NCI-H1092 (cell line): ENCODE data around the gene ATG2A.

ENCODE experiments used
- DNase-seq: peaks from one replicate; lab custom pipeline; 2025; lab: John Stamatoyannopoulos, UW

Gene ATG2A

DNA sequence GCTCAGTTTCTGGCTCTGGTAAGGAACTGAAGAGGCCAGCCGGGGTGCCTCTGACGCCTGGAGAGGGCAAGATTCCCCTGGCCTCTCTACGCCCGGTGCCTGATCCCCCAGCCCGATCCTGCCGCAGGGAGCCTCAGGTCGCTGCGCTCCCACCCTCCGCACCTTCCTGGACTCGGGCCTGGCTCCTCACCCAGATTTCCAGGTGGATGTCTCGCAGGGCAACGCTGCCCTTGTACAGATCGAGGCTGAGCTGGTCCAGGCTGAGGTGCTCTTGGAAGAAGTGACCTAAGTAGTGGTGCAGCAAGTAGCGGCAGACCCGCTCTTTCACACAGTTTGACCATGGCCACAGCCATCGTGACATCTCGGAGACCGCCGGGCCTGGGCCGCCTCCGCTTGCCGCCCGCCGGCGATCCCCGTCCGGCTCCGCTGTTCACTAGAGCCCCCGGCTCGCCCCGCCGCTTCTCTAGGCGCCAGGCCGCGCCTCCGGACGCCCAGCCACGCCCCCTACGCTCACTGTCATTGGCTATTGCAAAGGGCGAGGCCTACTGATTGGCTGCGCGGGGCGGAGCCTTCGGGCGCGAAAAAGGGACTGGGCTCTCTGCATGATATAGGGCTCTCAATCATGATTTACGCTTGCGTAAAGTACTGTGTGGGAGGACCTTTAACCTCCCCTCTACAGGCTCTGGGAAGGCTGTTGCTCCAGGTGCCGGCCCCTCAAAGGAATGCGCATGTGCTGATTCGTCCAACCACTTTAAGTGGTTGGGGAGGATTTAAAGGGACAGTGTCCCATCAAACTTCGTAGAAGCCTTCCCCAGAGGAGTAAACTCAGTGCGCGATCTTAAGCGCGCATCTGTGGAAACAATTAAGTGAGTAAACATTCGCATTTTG lies at the start of gene ATG2A:
Gene ATG2A, minus strand, starts transcription at position 435 of the 888 bp plus-strand sequence. Its CDS starts 74 bp downstream, at position 361.
- DNase-seq: peak; percentile 100

DNA sequence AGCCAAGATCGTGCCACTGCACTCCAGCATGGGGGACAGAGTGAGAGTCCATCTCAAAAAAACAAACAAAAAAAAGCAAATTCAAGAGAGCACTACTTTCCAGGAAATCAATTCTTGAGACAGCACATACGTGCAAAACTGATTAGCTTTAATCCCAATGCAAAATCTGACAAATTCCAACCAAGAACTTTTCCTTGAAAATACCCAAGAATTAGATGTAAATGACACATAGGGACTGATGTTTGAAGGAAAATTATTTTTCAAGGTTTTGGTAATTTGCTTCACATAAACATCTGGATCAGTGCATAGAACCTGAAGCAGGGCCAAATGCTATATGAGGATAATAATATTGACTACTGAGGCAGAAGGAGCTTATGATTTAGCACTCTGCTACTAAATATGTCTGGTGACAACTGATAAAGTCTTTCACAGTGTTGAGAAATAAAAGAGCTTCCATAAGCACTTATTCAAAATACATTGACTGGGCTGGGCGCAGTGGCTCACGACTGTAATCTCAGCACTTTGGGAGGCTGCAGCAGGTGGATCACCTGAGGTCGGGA lies 46.1 kb upstream of the ATG2A start:
- DNase-seq: no peak

DNA sequence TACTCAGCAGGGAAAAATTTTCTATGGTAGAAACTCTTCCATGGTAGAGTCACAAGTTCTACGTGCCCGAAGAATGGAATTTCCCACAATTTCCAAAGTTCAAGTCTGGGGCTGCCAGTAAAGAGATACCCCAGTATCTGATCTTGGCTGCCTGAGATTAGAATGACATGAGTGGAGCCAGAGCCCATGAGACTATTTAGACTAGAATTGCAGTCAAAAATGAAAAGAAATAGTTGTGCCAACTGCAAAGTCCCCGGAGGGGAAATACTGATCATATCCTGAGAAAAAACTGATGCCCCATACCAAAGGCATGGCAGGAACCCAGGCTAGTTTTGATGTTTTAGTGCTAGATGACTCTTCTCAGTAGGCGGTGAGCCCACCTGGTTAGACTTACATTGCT lies 43.7 kb upstream of the ATG2A start:
- DNase-seq: no peak

DNA sequence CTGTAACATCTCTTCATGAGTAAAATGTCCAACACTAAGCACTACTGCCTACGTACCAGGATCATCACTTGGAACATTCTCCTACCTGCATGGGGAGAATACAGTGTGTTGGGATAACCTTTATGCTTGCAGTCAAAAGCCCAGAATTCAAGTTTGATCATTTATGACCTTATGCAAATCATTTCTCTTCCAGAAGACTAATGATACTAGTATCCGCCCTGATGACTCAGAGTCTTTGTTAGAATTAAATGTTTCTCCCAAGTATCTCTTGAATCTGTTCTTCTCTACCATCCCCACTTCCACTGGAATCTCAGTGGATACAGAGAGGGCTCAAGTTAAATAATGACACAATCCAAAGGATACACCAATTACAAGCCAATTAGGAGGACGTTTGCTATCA lies 42.5 kb upstream of the ATG2A start:
- DNase-seq: no peak

DNA sequence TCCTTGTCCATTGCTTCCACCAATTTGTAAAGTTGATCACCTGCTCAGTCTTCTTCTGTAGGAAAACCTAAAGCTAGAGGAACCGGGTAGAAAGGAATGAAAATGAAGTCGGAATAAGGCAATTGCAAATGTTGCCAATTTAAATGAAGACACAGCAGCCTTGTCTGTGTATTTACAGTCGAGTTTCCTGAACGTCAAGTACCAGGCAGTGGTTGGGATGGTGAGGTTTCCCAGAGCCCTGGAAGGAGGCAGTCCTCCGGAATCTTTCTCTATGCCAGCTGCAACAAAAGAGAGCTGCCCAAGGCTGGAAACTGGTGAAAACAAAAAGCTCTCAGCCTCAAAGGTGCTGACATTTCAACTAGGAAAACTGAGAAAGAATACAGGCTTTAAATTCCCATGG lies 37.2 kb upstream of the ATG2A start:
- DNase-seq: no peak

DNA sequence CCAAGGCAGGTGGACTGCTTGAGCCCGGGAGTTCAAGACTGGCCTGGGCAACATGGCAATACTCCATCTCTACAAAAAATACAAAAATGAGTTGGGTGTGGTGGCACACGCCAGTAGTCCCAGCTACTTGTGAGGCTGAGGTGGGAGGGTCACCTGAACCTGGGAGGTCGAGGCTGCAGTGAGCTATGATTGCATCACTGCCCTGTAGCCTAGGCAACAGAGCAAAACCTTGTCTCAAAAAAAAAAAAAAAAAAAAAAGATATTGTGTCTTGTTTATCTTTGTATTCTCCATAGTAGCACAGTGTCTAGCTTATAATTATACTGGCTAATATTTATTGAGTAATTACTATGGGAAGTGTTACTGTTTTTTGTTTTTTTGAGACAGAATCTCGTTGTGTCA lies 34.5 kb upstream of the ATG2A start:
- no peak for DNase-seq

DNA sequence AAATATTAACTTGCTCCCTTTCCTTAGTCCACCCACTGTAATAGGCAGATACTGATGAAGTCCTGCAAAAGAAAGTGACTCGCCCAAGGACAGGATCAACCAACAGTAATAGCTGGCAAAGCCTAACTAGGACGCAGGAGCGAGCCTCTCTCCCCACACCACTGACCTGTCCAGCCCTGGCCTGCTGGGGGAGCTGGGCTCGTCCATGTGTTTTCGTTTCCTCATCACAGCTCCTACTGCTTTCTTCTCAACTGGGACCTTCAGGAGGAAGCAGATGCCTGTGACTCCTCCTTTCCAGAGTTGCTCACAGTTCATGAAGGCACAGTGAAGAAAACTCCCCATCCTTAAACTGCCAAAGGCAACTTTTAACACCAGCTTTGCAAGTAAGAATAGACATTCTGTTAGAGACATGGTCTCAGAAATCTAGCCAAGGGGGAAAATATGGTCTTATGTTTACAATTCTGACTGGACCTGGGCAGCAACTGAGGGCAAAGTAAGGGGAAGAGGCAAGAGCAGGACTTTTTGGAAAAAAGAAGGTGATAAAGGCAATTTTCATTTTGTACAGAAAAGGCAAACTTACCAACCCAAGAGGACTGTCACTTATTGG lies 30.3 kb upstream of the ATG2A start:
- no peak for DNase-seq

DNA sequence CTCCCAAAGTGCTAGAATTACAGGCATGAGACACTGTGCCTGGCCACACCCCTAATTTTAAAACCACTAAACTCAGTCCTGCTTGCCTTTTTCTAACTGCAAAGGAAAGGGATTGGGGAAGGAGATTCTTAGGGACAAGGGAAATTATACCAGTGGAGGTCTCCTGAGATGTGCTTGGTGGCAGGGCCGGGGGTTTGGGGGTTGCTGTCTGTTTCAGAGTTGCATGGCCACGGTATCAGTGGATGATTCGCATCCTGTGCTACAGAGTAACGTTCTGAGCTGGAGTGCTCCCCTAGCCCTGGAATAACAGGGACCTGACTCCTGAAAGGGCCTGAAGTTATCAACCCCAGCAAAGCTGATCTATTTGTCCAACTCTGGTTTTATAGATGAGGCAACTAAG lies 19.5 kb upstream of the ATG2A start:
- no peak for DNase-seq

DNA sequence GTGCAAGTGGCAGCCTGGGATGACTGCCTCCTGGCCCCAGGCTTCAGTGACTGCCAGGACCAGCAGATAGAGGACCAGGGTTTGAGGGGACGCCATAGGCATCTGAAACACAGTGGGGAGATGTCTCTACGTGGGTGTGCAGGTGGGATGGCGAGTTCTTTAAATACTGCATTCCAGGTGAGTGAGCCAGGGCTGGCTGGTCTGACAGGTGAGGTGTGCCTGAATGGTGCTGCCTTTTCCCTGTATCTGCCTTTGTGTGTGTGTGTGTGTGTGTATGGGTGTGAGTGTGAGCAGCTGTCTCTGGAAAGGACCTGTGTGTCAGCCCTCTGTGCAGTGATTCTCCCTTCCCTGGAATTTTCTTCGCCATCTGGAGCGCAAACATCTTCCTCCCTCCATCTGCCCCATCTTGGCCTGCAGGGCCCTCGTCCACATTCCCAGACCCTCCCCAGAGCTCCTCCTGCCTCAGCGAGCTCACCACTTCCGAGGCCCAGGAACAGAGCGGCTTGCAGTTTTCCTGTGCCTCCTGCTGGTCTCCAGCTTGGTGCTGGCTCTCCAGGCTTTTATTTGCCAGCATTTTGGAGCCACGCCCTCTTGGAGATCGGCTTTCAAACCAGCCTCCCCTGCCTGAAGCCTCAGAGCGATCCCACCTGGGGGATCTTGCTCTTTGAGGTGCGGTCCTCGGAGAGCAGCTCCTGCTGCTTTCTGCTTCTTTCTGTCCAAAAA lies 18.5 kb upstream of the ATG2A start, which contains the start of gene GPHA2:
Gene GPHA2, minus strand, starts transcription at position 535 of the 723 bp plus-strand sequence. Its CDS starts 433 bp downstream, at position 102.
- DNase-seq: peak; percentile 16

DNA sequence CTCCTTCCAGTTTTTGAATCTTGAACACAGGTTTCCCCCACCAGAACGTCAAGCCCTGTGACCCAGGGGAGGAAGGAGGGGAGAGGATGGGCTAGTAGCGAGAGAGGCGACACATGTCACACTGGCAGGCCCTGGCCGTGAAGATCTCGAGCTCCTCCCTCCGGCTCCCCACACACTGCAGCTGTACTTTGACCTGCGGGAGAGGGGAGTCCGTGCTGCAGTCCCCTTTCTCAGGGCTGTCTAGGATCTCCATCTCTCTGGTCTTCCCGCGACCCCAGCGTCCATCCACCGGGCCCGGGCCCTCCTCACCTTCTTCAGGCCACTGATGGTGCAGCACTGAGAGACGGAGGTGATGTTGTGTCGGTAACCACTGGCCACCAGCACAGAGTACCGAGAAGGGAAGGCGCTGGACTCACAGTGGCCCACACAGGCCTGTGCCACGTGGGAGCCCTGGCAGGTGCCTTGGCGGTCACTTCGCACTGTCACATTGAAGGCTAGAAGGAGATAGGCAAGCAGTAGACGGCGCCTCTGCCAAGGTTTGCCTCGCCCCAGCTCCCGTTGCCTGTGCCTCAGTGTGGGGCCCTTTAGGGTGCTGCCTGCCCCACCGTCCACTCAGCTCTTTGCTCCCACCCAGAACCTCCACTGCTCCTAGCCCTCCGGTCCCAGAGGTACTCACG lies 17.8 kb upstream of the ATG2A start:
- no peak for DNase-seq

DNA sequence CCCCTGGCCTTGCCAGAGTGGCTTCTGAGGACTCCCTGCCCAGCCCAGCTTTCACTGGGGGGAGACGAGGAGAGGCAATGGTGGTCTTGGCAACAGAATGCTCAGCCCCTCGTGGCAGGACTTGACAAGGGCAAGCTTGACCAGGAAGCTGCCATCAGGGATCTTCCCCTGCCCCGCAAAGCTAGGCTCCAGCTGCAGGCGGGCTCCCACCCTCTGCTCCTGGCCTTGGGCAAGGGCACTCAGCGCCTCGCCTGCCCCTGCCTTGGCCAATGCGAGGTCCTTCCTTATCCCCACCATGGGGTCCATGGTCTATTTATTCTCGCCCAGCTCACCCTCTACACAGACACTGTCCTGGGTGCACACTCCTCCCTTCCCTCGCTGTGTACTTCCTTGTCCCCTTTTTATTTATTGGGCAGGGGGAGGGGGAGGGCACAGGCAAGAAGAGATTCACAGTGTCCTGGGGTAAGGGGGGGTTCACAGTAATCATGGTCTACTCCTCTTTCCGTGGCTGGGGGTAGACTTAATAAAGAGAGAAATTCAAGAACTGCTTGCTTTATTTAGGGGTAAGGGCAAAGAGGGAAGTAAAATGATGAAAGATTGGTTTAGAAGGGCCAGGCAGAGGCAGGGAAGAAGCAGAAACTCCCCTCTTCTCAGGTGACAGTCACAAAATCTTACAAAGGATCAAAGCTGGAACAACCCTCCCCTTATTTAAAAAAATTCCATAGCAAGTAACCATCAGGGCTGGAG lies 17.1 kb upstream of the ATG2A start:
- no peak for DNase-seq

DNA sequence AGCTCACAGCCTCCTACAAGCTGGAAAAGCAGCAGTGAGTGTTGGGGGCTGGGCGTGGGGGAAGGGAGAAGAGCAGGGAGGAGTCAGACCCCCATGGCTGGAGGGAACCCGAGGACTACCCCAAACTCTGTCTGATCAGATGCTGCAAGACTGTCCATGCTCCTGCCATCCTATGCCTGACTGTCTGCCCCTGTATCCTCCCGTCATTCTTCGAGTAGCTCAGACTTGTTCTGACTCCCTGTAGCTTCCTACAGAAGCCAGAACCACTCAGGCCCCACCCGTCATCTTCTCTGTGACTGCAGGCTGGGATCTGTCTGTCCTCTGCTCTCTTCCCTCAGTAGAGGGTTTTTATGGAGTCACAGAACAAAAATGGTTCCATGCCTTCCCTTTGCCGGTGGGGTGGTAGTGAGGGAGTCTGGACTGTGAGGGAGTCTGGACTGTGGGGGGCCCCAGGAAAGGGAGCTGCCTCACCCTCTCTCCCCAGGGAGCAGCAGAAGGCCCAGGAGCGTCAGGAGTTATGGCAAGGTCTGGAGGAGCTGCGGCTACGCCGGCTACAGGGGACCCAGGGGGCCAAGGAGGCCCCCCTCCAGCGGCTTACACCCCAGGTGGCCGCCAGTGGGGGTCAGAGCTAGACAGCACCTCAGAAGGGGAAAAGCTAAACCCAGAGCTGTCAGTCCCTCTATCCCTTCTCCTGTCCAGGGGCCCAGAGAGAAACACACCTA lies 16.4 kb upstream of the ATG2A start:
- DNase-seq: no peak

DNA sequence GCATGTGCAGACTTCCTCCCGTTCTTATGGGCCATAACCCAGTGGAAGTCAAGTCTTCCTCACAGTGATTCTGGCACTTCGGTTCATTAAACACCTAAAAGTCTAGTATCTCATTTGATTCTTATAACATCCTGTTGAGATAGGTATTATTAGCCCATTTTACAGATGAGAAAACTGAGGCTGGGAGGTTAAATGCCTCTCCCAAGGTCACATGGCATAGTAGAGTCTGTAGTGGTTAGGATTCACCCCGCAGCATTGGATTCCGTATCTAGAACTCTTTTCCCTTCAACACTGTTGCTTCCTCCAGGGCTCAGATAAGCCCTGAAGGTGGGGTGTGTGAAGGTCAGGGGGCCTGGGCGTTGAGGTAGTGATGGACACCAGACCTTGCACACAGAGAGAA lies 15.3 kb upstream of the ATG2A start:
- no peak for DNase-seq

DNA sequence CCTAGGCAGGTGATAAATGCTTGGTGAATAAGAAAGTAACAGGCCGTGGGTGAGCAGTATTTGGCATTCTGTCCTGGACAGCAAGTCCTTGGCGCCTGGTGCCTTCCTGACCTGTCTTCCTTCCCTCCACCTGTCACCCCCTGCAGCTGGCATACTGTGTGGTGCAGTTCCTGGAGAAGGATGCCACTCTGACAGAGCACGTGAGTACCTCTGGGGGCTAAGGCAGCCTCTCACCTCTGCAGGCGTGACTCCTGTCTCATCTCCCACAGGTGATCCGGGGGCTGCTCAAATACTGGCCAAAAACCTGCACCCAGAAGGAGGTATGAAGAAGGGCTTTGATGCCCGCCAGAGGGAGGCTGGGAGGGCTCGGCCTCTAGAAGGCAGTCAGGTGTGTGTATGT lies 14.3 kb upstream of the ATG2A start:
- DNase-seq: no peak

DNA sequence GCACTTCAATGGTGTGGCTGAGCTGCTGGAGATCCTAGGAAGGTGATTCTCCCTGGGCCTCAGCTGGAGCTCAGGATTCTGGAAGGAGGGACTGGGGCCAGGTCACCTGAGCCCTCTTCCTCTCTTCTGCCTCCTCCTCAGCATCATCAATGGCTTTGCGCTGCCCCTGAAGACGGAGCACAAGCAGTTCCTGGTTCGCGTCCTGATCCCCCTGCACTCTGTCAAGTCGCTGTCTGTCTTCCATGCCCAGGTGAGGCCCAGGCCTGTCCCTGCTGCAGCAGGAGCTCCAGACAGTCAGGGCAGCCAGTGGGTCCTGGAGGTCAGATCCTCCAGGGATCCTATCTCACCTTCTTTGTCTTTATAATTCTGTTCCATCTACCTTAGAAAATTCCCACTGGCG lies 13.3 kb upstream of the ATG2A start:
- DNase-seq: no peak

DNA sequence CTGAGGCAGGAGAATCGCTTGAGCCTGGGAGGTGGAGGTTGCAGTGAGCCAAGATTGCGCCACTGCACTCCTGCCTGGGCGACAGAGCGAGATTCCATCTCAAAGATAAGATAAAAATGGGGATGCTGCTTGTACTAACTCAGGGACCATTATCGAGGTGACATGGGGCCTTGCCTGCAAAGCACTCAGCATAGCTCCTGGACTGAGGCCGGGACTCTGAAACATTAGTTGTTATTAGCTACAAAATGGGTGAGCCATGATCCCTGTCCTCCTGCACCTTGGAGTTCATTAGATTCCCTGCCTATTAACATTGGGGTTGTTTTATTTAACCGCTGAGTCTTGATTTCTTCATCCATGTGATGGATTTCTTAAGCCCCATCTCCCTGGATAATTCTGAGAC lies 12.6 kb upstream of the ATG2A start:
- DNase-seq: no peak

DNA sequence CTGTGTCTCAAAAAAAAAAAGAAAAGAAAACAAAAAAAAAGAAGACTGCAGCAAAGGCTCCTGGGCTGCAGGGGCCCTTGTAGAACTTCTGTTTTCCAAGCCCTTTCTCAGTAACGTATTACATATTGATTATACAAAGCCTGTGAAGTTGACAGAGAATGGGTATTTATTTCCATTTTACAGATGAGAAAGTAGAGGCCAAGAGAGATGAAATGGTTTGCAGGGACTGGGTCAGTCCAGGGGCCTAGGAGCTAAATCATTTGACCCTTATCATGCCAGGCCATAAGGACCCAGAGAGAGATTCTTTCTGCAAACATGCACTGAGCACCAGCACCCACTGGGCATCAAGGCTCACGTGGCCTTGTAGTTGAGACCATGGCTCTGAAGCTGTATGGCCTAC lies 11.9 kb upstream of the ATG2A start:
- DNase-seq: no peak

DNA sequence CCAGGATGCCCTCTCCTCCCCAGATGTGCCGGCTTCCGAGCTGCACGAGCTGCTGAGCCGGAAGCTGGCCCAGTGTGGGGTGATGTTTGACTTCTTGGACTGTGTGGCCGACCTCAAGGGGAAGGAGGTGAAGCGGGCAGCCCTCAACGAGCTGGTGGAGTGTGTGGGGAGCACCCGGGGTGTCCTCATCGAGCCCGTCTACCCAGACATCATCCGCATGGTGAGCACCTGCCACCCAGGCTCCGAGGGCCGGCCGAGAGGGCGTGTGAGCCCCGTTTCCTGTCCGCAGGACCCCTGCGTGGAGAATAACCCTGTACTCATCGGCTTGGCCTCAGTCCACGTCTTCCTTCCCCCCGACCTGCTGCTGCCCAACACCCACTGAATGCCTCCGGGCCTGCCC lies 9.7 kb upstream of the ATG2A start:
- DNase-seq: no peak

DNA sequence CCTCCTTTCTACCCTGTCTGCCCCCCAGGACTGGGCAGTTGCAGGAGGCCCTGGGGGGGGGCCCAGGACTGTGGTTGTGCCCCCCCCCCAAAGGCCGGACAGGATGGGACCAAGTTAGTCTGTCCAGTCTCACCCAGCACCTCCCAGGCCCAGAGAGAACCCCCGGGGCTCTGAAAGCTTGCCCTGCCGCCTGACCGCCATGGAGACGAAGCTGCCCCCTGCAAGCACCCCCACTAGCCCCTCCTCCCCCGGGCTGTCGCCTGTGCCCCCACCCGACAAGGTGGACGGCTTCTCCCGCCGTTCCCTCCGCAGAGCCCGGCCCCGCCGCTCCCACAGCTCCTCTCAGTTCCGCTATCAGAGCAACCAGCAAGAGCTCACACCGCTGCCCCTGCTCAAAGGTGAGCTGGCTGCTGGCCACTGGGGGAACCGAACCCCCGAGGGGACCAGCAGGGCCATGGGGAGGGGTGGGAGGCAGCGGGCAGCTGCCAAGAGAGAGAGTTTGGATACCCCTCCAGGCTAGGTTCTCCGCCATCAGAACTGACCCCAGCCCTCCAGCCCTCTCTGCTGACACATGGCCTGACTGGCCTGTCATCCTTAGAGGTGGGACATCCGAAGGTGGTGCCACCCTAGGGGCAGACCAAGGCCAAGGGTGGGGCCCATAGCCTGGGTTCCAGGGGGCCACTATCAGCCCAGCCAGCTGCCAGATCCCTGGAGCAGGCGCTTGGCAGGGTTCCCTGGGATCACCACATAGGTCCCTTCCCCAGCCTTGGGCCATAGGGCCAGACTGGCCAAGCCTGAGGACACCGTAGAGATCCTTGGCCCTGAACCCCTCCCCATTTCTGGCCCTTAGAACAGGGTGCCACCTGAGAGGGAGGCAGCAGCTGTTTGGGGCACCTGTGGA lies 8.8 kb upstream of the ATG2A start:
- no peak for DNase-seq

DNA sequence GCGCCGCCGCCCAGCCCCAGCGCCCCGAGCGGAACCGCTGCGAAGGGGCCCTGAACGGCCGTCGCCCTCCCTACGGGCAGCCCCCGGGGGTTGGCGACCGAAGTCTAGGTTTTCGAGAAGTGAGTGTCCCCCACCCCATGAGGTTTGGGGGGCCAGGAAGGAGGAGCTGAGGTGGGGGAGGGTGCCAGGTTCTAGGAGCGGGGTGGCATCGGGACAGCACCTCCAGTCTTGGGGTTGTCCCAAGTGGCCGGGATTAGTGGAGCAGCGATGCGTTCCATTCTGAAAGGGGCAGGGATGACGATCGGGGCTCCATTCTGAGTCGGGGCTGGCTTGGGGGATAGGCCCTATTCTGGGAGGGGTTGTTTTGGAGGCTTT lies 7.9 kb upstream of the ATG2A start:
- no peak for DNase-seq
